Measurements from ENCODE around the gene ADCY9. TPM values are rescaled to one million over a fixed set of nuclear protein-coding genes. Genes with fewer than 3 reads are reported as not detected.

Gene ADCY9
- polyA plus RNA-seq, 3 donors, result 0.44 to 9.3 (median 0.67) TPM

- 81% methylated on average over 3 of the region's 11 CpGs for WGBS (ENCODE audit: insufficient coverage)
- Mint-ChIP-seq H3K9me3 (peaks cover 0 to 3% (median 0%) of the 10 kb centered on the region in 7 donors), H3K27me3 (ENCODE audit: low read depth in 3 of 3) (peaks cover 0 to 3% (median 1%) of the 10 kb centered on the region in 3 donors), H3K4me1 (peaks cover 46% of the 10 kb centered on the region), H3K27ac (no peak overlapping the region), H3K36me3 (peaks cover 28 to 56% of the 10 kb centered on the region in 2 donors), H3K4me3 (no peak overlapping the region)
- H3K4me3 ChIP-seq (replicated peaks in 1 of 3; ENCODE audit: low read depth in 2 of 3, low read length in 3 of 3), result no peak overlapping the region
- intact Hi-C loops (cut with micrococcal nuclease), result loop anchor here in 1 of 2 donors (10.0 kb wide), 1 partner anchor 64 kb away; no protein-coding TSS in a partner anchor
- H3K36me3 ChIP-seq (replicated peaks in 1 of 2; ENCODE audit: control insufficient read depth in 1 of 2, insufficient read depth in 2 of 2, low read length in 2 of 2), result peaks cover 0 to 7% of the 10 kb centered on the region in 2 donors
- H3K9ac ChIP-seq (ENCODE audit: insufficient read depth, low read length, poor library complexity, severe bottlenecking), result no peak overlapping the region
- no peak for DNase-seq
- peaks cover 68% of the 10 kb centered on the region for H4K20me1 ChIP-seq (ENCODE audit: insufficient read depth, low read length)
- TF ChIP-seq CTCF (IDR thresholded peaks at IDR 0.05), result no peak
- peaks cover 51% of the 10 kb centered on the region for H3K79me2 ChIP-seq (ENCODE audit: insufficient read depth, low read length)
- H2AFZ ChIP-seq (ENCODE audit: insufficient read depth, low read depth, low read length, poor library complexity, severe bottlenecking), result no peak overlapping the region
- H3K27ac ChIP-seq (ENCODE audit: low read depth in 1 of 2, low read length in 2 of 2), result no peak overlapping the region
- peaks cover 21 to 37% of the 10 kb centered on the region in 2 donors for H3K4me1 ChIP-seq (ENCODE audit: control insufficient read depth in 1 of 2, insufficient read depth in 2 of 2, low read length in 2 of 2)
- no peak overlapping the region for H3K4me2 ChIP-seq (replicated peaks; ENCODE audit: extremely low read depth, low read length, poor library complexity, severe bottlenecking)
- H3K9me3 ChIP-seq (replicated peaks in 1 of 2; ENCODE audit: control insufficient read depth in 1 of 2, insufficient read depth in 1 of 2, low read length in 2 of 2), result no peaks in the 10 kb centered on the region
- no peaks in the 10 kb centered on the region for H3K27me3 ChIP-seq (ENCODE audit: control insufficient read depth in 2 of 2, insufficient read depth in 2 of 2, low read length in 2 of 2)
These were observed 6.9 kb downstream of the ADCY9 start for GRCh38 chr16:4109250-4109736.

DNA sequence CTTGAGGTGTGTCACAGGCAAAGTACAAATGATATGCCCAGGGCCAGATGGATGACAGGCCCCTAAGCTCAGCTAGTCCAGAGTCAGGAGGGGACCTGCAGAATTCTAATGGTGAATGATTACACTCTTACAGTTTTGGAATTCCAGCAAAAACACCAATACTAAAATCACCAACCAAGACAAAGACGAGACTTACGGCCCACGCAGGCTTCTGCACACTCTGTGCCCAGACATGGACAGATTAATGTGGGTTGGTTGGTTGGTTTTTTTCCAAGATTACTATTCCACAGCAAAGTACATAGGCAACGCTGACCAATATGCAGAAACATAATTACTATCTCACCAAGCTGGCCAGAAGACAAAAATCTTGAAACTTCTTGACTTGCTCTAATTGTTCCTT lies 9.7 kb downstream of the ADCY9 start:
- WGBS (ENCODE audit: insufficient coverage), result 100% methylated on average over 1 of the region's 4 CpGs
- peaks cover 0 to 3% (median 1%) of the 10 kb centered on the region in 3 donors for H3K27me3 Mint-ChIP-seq (ENCODE audit: low read depth in 3 of 3)

More for the DNA sequence above, 9.7 kb downstream of the ADCY9 start:
- Histone ChIP-seq H3K9ac (ENCODE audit: insufficient read depth, low read length, poor library complexity, severe bottlenecking) (no peak overlapping the region), H3K27me3 (ENCODE audit: control insufficient read depth in 2 of 2, insufficient read depth in 2 of 2, low read length in 2 of 2) (no peaks in the 10 kb centered on the region), H3K9me3 (replicated peaks in 1 of 2; ENCODE audit: control insufficient read depth in 1 of 2, insufficient read depth in 1 of 2, low read length in 2 of 2) (no peaks in the 10 kb centered on the region), H3K4me2 (replicated peaks; ENCODE audit: extremely low read depth, low read length, poor library complexity, severe bottlenecking) (no peak overlapping the region), H3K36me3 (replicated peaks in 1 of 2; ENCODE audit: control insufficient read depth in 1 of 2, insufficient read depth in 2 of 2, low read length in 2 of 2) (peaks cover 0 to 20% of the 10 kb centered on the region in 2 donors), H3K4me1 (ENCODE audit: control insufficient read depth in 1 of 2, insufficient read depth in 2 of 2, low read length in 2 of 2) (peaks cover 0 to 9% of the 10 kb centered on the region in 2 donors), H3K27ac (ENCODE audit: low read depth in 1 of 2, low read length in 2 of 2) (no peak overlapping the region), H2AFZ (ENCODE audit: insufficient read depth, low read depth, low read length, poor library complexity, severe bottlenecking) (no peak overlapping the region), H3K4me3 (replicated peaks in 1 of 3; ENCODE audit: low read depth in 2 of 3, low read length in 3 of 3) (no peak overlapping the region), H3K79me2 (ENCODE audit: insufficient read depth, low read length) (peaks cover 38% of the 10 kb centered on the region), H4K20me1 (ENCODE audit: insufficient read depth, low read length) (peaks cover 50% of the 10 kb centered on the region)
- H3K9me3 Mint-ChIP-seq, result peaks cover 0 to 7% (median 1%) of the 10 kb centered on the region in 7 donors
- H3K4me3 Mint-ChIP-seq, result no peak overlapping the region
- intact Hi-C loops (cut with micrococcal nuclease), result loop anchor here in 1 of 2 donors (10.0 kb wide), 1 partner anchor 62 kb away; no protein-coding TSS in a partner anchor
- TF ChIP-seq CTCF (IDR thresholded peaks at IDR 0.05), result no peak
- DNase-seq, result no peak
- H3K4me1 Mint-ChIP-seq, result peaks cover 18% of the 10 kb centered on the region
- peak overlapping the region in 1 of 7 donors; percentile 11 for H3K27ac Mint-ChIP-seq
- H3K36me3 Mint-ChIP-seq, result peaks cover 25 to 56% of the 10 kb centered on the region in 2 donors

Measured in CD14-positive monocyte (primary cell).